IMR-90 (cell line): ENCODE data around the gene FITM1. TPM values are rescaled to one million over a fixed set of nuclear protein-coding genes. Genes with fewer than 3 reads are reported as not detected.
A peak's percentile ranks its signal among the peaks of the same experiment; 100 is the strongest.

Experiments
- ATAC-seq: fragments of 200-7000 bp; cut with Tn5 transposase; 2 replicates; pipeline ENCODE4 v1.9.1; 2020; ENCODE audit warnings: low read depth, mild to moderate bottlenecking, moderate library complexity
- BruUV-seq: library from RNA; stranded (reverse); fragments of 400-500 nt; replicated peaks from 2 replicates; lab custom pipeline; 2021; lab: Mats Ljungman, UMichigan
- CTCF ChIA-PET: fragments of 300-600 bp; formaldehyde crosslinking; extraction: SDS; loops from one replicate; lab custom pipeline; 2021; ENCODE audit warnings: antibody characterized with exemption; lab: Yijun Ruan, JAX
- POLR2A ChIA-PET: fragments of 300-600 bp; sonication (Branson Sonifier 250); formaldehyde crosslinking; loops from one replicate; lab custom pipeline; 2022; ENCODE audit warnings: antibody characterized with exemption; ENCODE audit not compliant: unreplicated experiment; lab: Charles Lee
- DNase-seq: peaks from one replicate; pipeline ENCODE4 v3.0.0; 2013
- H2AFZ ChIP-seq: replicated peaks from 2 replicates; pipeline ENCODE3; 2013; ENCODE audit warnings: low read length, mild to moderate bottlenecking; ENCODE audit not compliant: poor library complexity
- H2AK5ac ChIP-seq: 2 replicates; pipeline ENCODE4 v1.6.1; 2013; ENCODE audit warnings: low read depth, low read length, inconsistent platforms
- H2AK9ac ChIP-seq: replicated peaks from 2 replicates; pipeline ENCODE3; 2013; ENCODE audit warnings: mild to moderate bottlenecking, low read depth, low read length, moderate library complexity; ENCODE audit not compliant: poor library complexity
- H2BK120ac ChIP-seq: 2 replicates; pipeline ENCODE4 v1.6.1; 2013; ENCODE audit warnings: low read depth, low read length, inconsistent platforms
- H2BK15ac ChIP-seq: 3 replicates; pipeline ENCODE4 v1.6.1; 2013; ENCODE audit warnings: low read depth, low read length, inconsistent platforms
- H2BK20ac ChIP-seq: 2 replicates; pipeline ENCODE4 v1.6.1; 2013; ENCODE audit warnings: low read depth, mild to moderate bottlenecking, inconsistent platforms, low read length, moderate library complexity
- H2BK5ac ChIP-seq: 2 replicates; pipeline ENCODE4 v1.6.1; 2013; ENCODE audit warnings: mild to moderate bottlenecking, low read depth, low read length, inconsistent platforms; ENCODE audit not compliant: poor library complexity, severe bottlenecking
- H3K14ac ChIP-seq: replicated peaks from 2 replicates; pipeline ENCODE4 v1.6.1; 2013; ENCODE audit warnings: low read depth, low read length, inconsistent platforms
- H3K18ac ChIP-seq: 2 replicates; pipeline ENCODE4 v1.6.1; 2013; ENCODE audit warnings: low read depth, low read length, control low read depth
- H3K23ac ChIP-seq: 2 replicates; pipeline ENCODE4 v1.6.1; 2013; ENCODE audit warnings: low read depth, low read length, inconsistent platforms
- H3K27ac ChIP-seq: 2 replicates; pipeline ENCODE4 v1.5.1; 2013; ENCODE audit warnings: mild to moderate bottlenecking, control low read depth, low read length; ENCODE audit not compliant: insufficient read depth
- H3K27me3 ChIP-seq: 2 replicates; pipeline ENCODE4 v1.6.1; 2013; ENCODE audit warnings: low read length; ENCODE audit not compliant: control insufficient read depth, insufficient read depth
- H3K36me3 ChIP-seq: 2 replicates; pipeline ENCODE4 v1.6.1; 2013; ENCODE audit warnings: low read length, mixed read lengths; ENCODE audit not compliant: control insufficient read depth, insufficient read depth
- H3K4ac ChIP-seq: 2 replicates; pipeline ENCODE4 v1.6.1; 2013; ENCODE audit warnings: low read depth, low read length, inconsistent platforms
- H3K4me1 ChIP-seq: 2 replicates; pipeline ENCODE4 v1.6.1; 2013; ENCODE audit warnings: low read length, mixed read lengths; ENCODE audit not compliant: control insufficient read depth, insufficient read depth
- H3K4me2 ChIP-seq: 2 replicates; pipeline ENCODE4 v1.6.1; 2013; ENCODE audit warnings: low read depth, mild to moderate bottlenecking, control low read depth, low read length, moderate library complexity
- H3K4me3 ChIP-seq: 2 replicates; pipeline ENCODE4 v1.5.1; 2013; ENCODE audit warnings: low read depth, mild to moderate bottlenecking, control low read depth, low read length, moderate library complexity; ENCODE audit not compliant: insufficient read depth
- H3K56ac ChIP-seq: 2 replicates; pipeline ENCODE4 v1.6.1; 2013; ENCODE audit warnings: low read length, inconsistent platforms; ENCODE audit not compliant: insufficient read depth; ENCODE audit errors: extremely low read depth
- H3K79me1 ChIP-seq, 2 experiments: 2 replicates each; pipeline ENCODE4 v1.6.1; 2013; ENCODE audit warnings: low read length in 2 of 2, inconsistent platforms in 1 of 2, low read depth in 1 of 2
- H3K9ac ChIP-seq: 2 replicates; pipeline ENCODE4 v1.6.1; 2013; ENCODE audit warnings: low read depth, low read length, control low read depth
- H3K9me1 ChIP-seq: 2 replicates; pipeline ENCODE4 v1.6.1; 2013; ENCODE audit warnings: low read length, inconsistent platforms; ENCODE audit not compliant: insufficient read depth
- H3K9me3 ChIP-seq: 2 replicates; pipeline ENCODE4 v1.6.1; 2013; ENCODE audit warnings: low read length; ENCODE audit not compliant: control insufficient read depth, insufficient read depth
- H4K20me1 ChIP-seq: 2 replicates; pipeline ENCODE4 v1.6.1; 2013; ENCODE audit warnings: low read length, inconsistent platforms; ENCODE audit not compliant: insufficient read depth
- H4K5ac ChIP-seq: 2 replicates; pipeline ENCODE4 v1.6.1; 2013; ENCODE audit warnings: mild to moderate bottlenecking, low read depth, low read length, control low read depth
- H4K8ac ChIP-seq, 2 experiments: 2 replicates each; pipeline ENCODE4 v1.6.1; 2013; ENCODE audit warnings: low read depth in 2 of 2, low read length in 2 of 2, control low read depth in 1 of 2, inconsistent platforms in 1 of 2
- H4K91ac ChIP-seq: 2 replicates; pipeline ENCODE4 v1.6.1; 2013; ENCODE audit warnings: low read depth, low read length, inconsistent platforms; ENCODE audit not compliant: insufficient read depth
- BHLHE40 ChIP-seq: fragments of 150-350 bp; IDR thresholded peaks from 2 replicates; pipeline ENCODE4 v1.6.1; 2016; ENCODE audit warnings: mild to moderate bottlenecking, low read depth, low read length
- CEBPB ChIP-seq: IDR thresholded peaks from 2 replicates; pipeline ENCODE4 v1.6.1; 2012; ENCODE audit warnings: low read depth, low read length, improper control_type of control experiment
- CHD1 ChIP-seq: IDR thresholded peaks from 2 replicates; pipeline ENCODE4 v1.6.1; 2012; ENCODE audit warnings: low read depth, low read length, improper control_type of control experiment
- MAFK ChIP-seq: IDR thresholded peaks from 2 replicates; pipeline ENCODE4 v1.6.1; 2012; ENCODE audit warnings: low read depth, low read length, improper control_type of control experiment
- MAZ ChIP-seq: IDR thresholded peaks from 2 replicates; pipeline ENCODE4 v1.6.1; 2012; ENCODE audit warnings: low read depth, mild to moderate bottlenecking, low read length, improper control_type of control experiment, moderate library complexity, borderline replicate concordance
- MXI1 ChIP-seq: IDR thresholded peaks from 2 replicates; pipeline ENCODE4 v1.6.1; 2012; ENCODE audit warnings: low read depth, mild to moderate bottlenecking, low read length, moderate library complexity, borderline replicate concordance
- NFE2L2 ChIP-seq: fragments of 150-350 bp; IDR thresholded peaks from 2 replicates; pipeline ENCODE4 v1.6.1; 2016; ENCODE audit warnings: low read depth, mild to moderate bottlenecking, low read length
- POLR2A ChIP-seq: IDR thresholded peaks from 2 replicates; pipeline ENCODE4 v1.6.1; 2012; ENCODE audit warnings: mild to moderate bottlenecking, low read depth, low read length
- RAD21 ChIP-seq: IDR thresholded peaks from 2 replicates; pipeline ENCODE4 v1.6.1; 2012; ENCODE audit warnings: low read length, improper control_type of control experiment
- RCOR1 ChIP-seq: IDR thresholded peaks from 2 replicates; pipeline ENCODE4 v1.6.1; 2012; ENCODE audit warnings: mild to moderate bottlenecking, low read length, improper control_type of control experiment; ENCODE audit not compliant: insufficient replicate concordance
- RFX5 ChIP-seq: IDR thresholded peaks from 2 replicates; pipeline ENCODE4 v1.8.0; 2012; ENCODE audit warnings: low read depth, mild to moderate bottlenecking, low read length, moderate library complexity
- WGBS, 2 experiments: methylation state at CpG; one replicate each; pipeline versions ENCODE4 v1.1.5 to v1.1.7; 2013; ENCODE audit warnings: missing lambda C conversion rate in 2 of 2; ENCODE audit not compliant: insufficient read length in 1 of 2; ENCODE audit errors: extremely low coverage in 2 of 2; 5-methylcytosine and 5-hydroxymethylcytosine counted together
- dilution Hi-C: fragments of 300-500 bp; cut with HindIII; formaldehyde crosslinking; loops from one replicate; pipeline ENCODE4 v1.14.3; 2018; ENCODE audit warnings: low sequenced_read_pairs; ENCODE audit not compliant: unreplicated experiment
- in situ Hi-C: fragments of 300-500 bp; cut with MboI; formaldehyde crosslinking; loops from 3 replicates; pipeline ENCODE4 v1.14.3; 2019; ENCODE audit warnings: low sequenced_read_pairs, inconsistent platforms, mixed read lengths
- intact Hi-C: fragments of 100-400 bp; cut with micrococcal nuclease; formaldehyde crosslinking; loops from 2 replicates; pipeline ENCODE4 v1.10.0; 2022
- polyA plus RNA-seq, 3 experiments: library from polyadenylated mRNA; depleted of rRNA; stranded (reverse); fragments of >200 nt; gene quantifications; 2 replicates each; pipeline ENCODE4 v1.2.3, GENCODE V29; 2012; ENCODE audit warnings: low replicate concordance in 1 of 3
- total RNA-seq: library from RNA; depleted of rRNA; stranded (reverse); fragments of >200 nt; gene quantifications from 2 replicates; pipeline ENCODE4 v1.2.3, GENCODE V29; 2012
- TF ChIP-seq, protein P1 (sequence below): fragments of 150-350 bp; IDR thresholded peaks from 2 replicates; pipeline ENCODE4 v1.6.1; 2016; ENCODE audit warnings: low read depth, mild to moderate bottlenecking, low read length, moderate library complexity, borderline replicate concordance
- TF ChIP-seq, protein P2 (sequence below): fragments of 150-350 bp; IDR thresholded peaks from 2 replicates; pipeline ENCODE4 v1.6.1; 2017; ENCODE audit warnings: mild to moderate bottlenecking, antibody characterized with exemption, low read length, low read depth

FITM1 gene
- total and polyA plus RNA-seq, 2 of the 4 experiments (the other 2 are of a cell fraction): not detected

DNA sequence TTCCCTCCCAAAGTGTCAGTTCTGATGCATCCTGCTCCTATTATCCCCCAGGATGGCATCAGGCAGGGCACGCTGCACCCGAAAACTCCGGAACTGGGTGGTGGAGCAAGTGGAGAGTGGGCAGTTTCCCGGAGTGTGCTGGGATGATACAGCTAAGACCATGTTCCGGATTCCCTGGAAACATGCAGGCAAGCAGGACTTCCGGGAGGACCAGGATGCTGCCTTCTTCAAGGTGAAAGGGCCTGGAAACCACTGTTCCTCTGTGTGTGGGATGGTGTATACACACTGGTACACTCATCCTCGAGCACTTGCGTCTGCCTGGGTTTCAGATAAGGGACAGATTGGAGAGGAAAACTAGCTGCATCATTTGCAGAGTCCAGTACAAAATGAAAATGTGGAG lies 31.6 kb downstream of the FITM1 start:
- Histone ChIP-seq H3K4ac (peak overlapping the region; percentile 95), H2BK120ac (0 out of 2 replicates have a peak overlapping the region, but pooled peaks have one; percentile 49), H3K4me2 (peak overlapping the region; percentile 81), H3K27me3 (no peaks in the 10 kb centered on the region), H3K79me1 (peaks cover 12 to 40% of the 10 kb centered on the region in 2 experiments; a peak in 3 of 4 replicates), H3K9me3 (no peaks in the 10 kb centered on the region), H3K56ac (peak overlapping the region; percentile 34; the same call in 1 of the 2 replicates), H3K9me1 (peaks cover 7% of the 10 kb centered on the region), H4K20me1 (no peaks in the 10 kb centered on the region), H3K4me3 (peak overlapping the region; percentile 57), H2AK9ac (peak overlapping the region; percentile 99), H4K8ac (peak overlapping the region; percentile 38 to 95; a peak in 3 of 4 replicates), H3K36me3 (peaks cover 66% of the 10 kb centered on the region), H2BK5ac (peak overlapping the region; percentile 80), H4K5ac (peak overlapping the region; percentile 78), H3K9ac (peak overlapping the region; percentile 88), H3K14ac (peak overlapping the region; percentile 96), H2AFZ (peak overlapping the region; percentile 53), H3K4me1 (peaks cover 7% of the 10 kb centered on the region), H2BK15ac (no peak overlapping the region), H3K23ac (peak overlapping the region; percentile 93), H4K91ac (peak overlapping the region; percentile 60; the same call in 1 of the 2 replicates), H2BK20ac (no peak overlapping the region), H2AK5ac (peak overlapping the region; percentile 85), H3K27ac (peak overlapping the region; percentile 32; the same call in 1 of the 2 replicates), H3K18ac (no peak overlapping the region)
- in situ Hi-C loops: no loop called here
- CTCF ChIA-PET: interaction anchor here (1.3 kb wide), 1 partner anchor 48 kb away, joined by 4 read pairs; the partner anchor contains the start of genes DCAF11 and NRL
- intact Hi-C loops: no loop called here
- ATAC-seq (no peak), DNase-seq (peak; percentile 75)
- 31% methylated on average over 3 of the region's 8 CpGs; no CpG with 5 or more reads in 1 of the 2 experiments for WGBS, 2 experiments
- POLR2A ChIA-PET: no interaction called here
- BruUV-seq: no TSS peak
- TF ChIP-seq RFX5: no peak
- TF ChIP-seq RAD21: no peak
- no peak for TF ChIP-seq MAZ
- no peak for TF ChIP-seq CHD1
- TF ChIP-seq, protein P1, sequence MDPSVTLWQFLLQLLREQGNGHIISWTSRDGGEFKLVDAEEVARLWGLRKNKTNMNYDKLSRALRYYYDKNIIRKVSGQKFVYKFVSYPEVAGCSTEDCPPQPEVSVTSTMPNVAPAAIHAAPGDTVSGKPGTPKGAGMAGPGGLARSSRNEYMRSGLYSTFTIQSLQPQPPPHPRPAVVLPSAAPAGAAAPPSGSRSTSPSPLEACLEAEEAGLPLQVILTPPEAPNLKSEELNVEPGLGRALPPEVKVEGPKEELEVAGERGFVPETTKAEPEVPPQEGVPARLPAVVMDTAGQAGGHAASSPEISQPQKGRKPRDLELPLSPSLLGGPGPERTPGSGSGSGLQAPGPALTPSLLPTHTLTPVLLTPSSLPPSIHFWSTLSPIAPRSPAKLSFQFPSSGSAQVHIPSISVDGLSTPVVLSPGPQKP: no peak
- no peak for TF ChIP-seq MAFK
- no peak for TF ChIP-seq RCOR1
- no peak for TF ChIP-seq NFE2L2
- TF ChIP-seq CEBPB: no peak
- TF ChIP-seq, protein P2, sequence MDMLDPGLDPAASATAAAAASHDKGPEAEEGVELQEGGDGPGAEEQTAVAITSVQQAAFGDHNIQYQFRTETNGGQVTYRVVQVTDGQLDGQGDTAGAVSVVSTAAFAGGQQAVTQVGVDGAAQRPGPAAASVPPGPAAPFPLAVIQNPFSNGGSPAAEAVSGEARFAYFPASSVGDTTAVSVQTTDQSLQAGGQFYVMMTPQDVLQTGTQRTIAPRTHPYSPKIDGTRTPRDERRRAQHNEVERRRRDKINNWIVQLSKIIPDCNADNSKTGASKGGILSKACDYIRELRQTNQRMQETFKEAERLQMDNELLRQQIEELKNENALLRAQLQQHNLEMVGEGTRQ: no peak
- no peak for TF ChIP-seq POLR2A
- no peak for TF ChIP-seq BHLHE40
- no peak for TF ChIP-seq MXI1
- dilution Hi-C loops: no loop called here
